OCI-LY7 (cell line): ENCODE data around the gene UBE4A.

Source experiments
- EZH2phosphoT487 ChIP-seq: fragments of 200-600 bp; sonication (generic); IDR thresholded peaks from 2 replicates; pipeline ENCODE4 v1.6.1; 2018; ENCODE audit warnings: low read depth, borderline replicate concordance, mild to moderate bottlenecking, mixed run types, antibody characterized with exemption, low read length, moderate library complexity, mixed read lengths
- TF ChIP-seq, protein P1 (sequence below): fragments of 200-600 bp; sonication (generic); conservative IDR thresholded peaks from 2 replicates; pipeline ENCODE4 v1.5.1; 2014; ENCODE audit warnings: mild to moderate bottlenecking, antibody characterized with exemption, low read length, moderate library complexity, mixed read lengths

- TF ChIP-seq, protein P1, sequence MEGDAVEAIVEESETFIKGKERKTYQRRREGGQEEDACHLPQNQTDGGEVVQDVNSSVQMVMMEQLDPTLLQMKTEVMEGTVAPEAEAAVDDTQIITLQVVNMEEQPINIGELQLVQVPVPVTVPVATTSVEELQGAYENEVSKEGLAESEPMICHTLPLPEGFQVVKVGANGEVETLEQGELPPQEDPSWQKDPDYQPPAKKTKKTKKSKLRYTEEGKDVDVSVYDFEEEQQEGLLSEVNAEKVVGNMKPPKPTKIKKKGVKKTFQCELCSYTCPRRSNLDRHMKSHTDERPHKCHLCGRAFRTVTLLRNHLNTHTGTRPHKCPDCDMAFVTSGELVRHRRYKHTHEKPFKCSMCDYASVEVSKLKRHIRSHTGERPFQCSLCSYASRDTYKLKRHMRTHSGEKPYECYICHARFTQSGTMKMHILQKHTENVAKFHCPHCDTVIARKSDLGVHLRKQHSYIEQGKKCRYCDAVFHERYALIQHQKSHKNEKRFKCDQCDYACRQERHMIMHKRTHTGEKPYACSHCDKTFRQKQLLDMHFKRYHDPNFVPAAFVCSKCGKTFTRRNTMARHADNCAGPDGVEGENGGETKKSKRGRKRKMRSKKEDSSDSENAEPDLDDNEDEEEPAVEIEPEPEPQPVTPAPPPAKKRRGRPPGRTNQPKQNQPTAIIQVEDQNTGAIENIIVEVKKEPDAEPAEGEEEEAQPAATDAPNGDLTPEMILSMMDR = no peak
- TF ChIP-seq EZH2phosphoT487 = no peak
Observed at GRCh38 chr11:118417801-118418200, 58.4 kb downstream of the UBE4A start.
